OCI-LY3 (cell line): ENCODE data around the gene CD9.

Source experiments
- H2AFZ ChIP-seq: fragments of 200-600, 300-600 bp; shearing (Covaris generic); 2 replicates; pipeline ENCODE4 v1.6.0; 2014; ENCODE audit warnings: antibody characterized with exemption, low read depth, low read length
- H3K27ac ChIP-seq: fragments of 200-600, 300-600 bp; sonication (generic); 2 replicates; pipeline ENCODE4 v1.5.1; 2014; ENCODE audit warnings: mild to moderate bottlenecking, low read length, moderate library complexity, mixed read lengths
- H3K27me3 ChIP-seq: fragments of 200-600, 300-600 bp; sonication (generic); 2 replicates; pipeline ENCODE4 v1.6.1; 2014; ENCODE audit warnings: low read depth, low read length, mixed read lengths
- H3K36me3 ChIP-seq: fragments of 200-600, 300-600 bp; sonication (generic); replicated peaks from 2 replicates; pipeline ENCODE3; 2014; ENCODE audit warnings: low read depth, low read length, mixed read lengths
- H3K4me1 ChIP-seq: fragments of 300-600, 200-600 bp; sonication (generic); 2 replicates; pipeline ENCODE4 v1.6.1; 2014; ENCODE audit warnings: low read length, mixed read lengths
- H3K4me2 ChIP-seq: fragments of 200-600, 300-600 bp; sonication (generic); 2 replicates; pipeline ENCODE4 v1.6.1; 2014; ENCODE audit warnings: low read length, mixed read lengths
- H3K4me3 ChIP-seq: fragments of 300-600, 200-600 bp; sonication (generic); 2 replicates; pipeline ENCODE4 v1.5.1; 2014; ENCODE audit warnings: antibody characterized with exemption, mild to moderate bottlenecking, low read length, moderate library complexity
- H3K79me2 ChIP-seq: fragments of 300-600, 200-600 bp; shearing (Covaris generic); 2 replicates; pipeline ENCODE4 v1.6.1; 2014; ENCODE audit warnings: mild to moderate bottlenecking, low read length, mixed read lengths
- H3K9ac ChIP-seq: fragments of 300-600, 200-600 bp; shearing (Covaris generic); 2 replicates; pipeline ENCODE4 v1.6.0; 2014; ENCODE audit warnings: mild to moderate bottlenecking, low read length, moderate library complexity
- H3K9me3 ChIP-seq: fragments of 200-600, 300-600 bp; shearing (Covaris generic); 2 replicates; pipeline ENCODE4 v1.6.1; 2014; ENCODE audit warnings: low read length, mixed read lengths; ENCODE audit not compliant: insufficient read depth
- H4K20me1 ChIP-seq: fragments of 200-600, 300-600 bp; sonication (generic); 2 replicates; pipeline ENCODE4 v1.6.1; 2016; ENCODE audit warnings: low read length, mixed read lengths; ENCODE audit not compliant: insufficient read depth
- CTCF ChIP-seq: fragments of 200-600, 300-600 bp; sonication (generic); IDR thresholded peaks from 2 replicates; pipeline ENCODE4 v1.5.1; 2014; ENCODE audit warnings: antibody characterized with exemption, low read length, low read depth
- EZH2phosphoT487 ChIP-seq: fragments of 200-600 bp; shearing (Covaris generic); IDR thresholded peaks from 2 replicates; pipeline ENCODE4 v1.6.1; 2018; ENCODE audit warnings: antibody characterized with exemption, mixed run types, low read depth

The CD9 gene

GRCh38 chr12:6200256-6201212, at the start of gene CD9:
TSS of gene CD9 (plus strand) at chr12:6200400. CDS start at chr12:6200500, 100 bp downstream.
- peak within 1 kb of the TSS; percentile 60; the same call in 1 of the 2 replicates for H3K9ac ChIP-seq
- H2AFZ ChIP-seq: peak within 1 kb of the TSS; percentile 83
- TF ChIP-seq EZH2phosphoT487: no peak
- TF ChIP-seq CTCF: no peak

GRCh38 chr12:6154730-6155459, 45.3 kb upstream of the CD9 start:
- no peaks in the 10 kb centered on the region for H3K9me3 ChIP-seq
- no peaks in the 10 kb centered on the region for H3K79me2 ChIP-seq
- H3K4me2 ChIP-seq: no peak overlapping the region
- no peaks in the 10 kb centered on the region for H4K20me1 ChIP-seq
- H3K27ac ChIP-seq: no peak overlapping the region
- H3K4me1 ChIP-seq: no peaks in the 10 kb centered on the region
- H3K4me3 ChIP-seq: no peak overlapping the region
- no peak overlapping the region for H3K9ac ChIP-seq
- no peak for TF ChIP-seq EZH2phosphoT487
- H2AFZ ChIP-seq: no peak overlapping the region
- no peaks in the 10 kb centered on the region; the same call in 1 of the 2 replicates for H3K27me3 ChIP-seq
- H3K36me3 ChIP-seq: no peaks in the 10 kb centered on the region

More at GRCh38 chr12:6200256-6201212, at the start of gene CD9:
- Histone ChIP-seq H3K9me3 (no peaks in the 10 kb centered on the region), H3K27ac (no peak within 1 kb of the TSS), H3K79me2 (no peaks in the 10 kb centered on the region), H3K4me3 (peak within 1 kb of the TSS; percentile 79), H4K20me1 (no peaks in the 10 kb centered on the region), H3K36me3 (no peaks in the 10 kb centered on the region), H3K4me2 (peak within 1 kb of the TSS; percentile 96), H3K4me1 (peaks cover 12% of the 10 kb centered on the region), H3K27me3 (peaks cover 57% of the 10 kb centered on the region)

GRCh38 chr12:6157482-6157881, 42.7 kb upstream of the CD9 start:
- no peak for TF ChIP-seq CTCF
- no peak for TF ChIP-seq EZH2phosphoT487
- no peaks in the 10 kb centered on the region for H3K4me1 ChIP-seq
- no peak overlapping the region for H3K27ac ChIP-seq
- H3K9ac ChIP-seq: no peak overlapping the region
- H3K4me3 ChIP-seq: no peak overlapping the region
- H4K20me1 ChIP-seq: no peaks in the 10 kb centered on the region
- H3K4me2 ChIP-seq: no peak overlapping the region
- no peak overlapping the region for H2AFZ ChIP-seq
- H3K9me3 ChIP-seq: no peaks in the 10 kb centered on the region
- H3K36me3 ChIP-seq: no peaks in the 10 kb centered on the region
- no peaks in the 10 kb centered on the region; the same call in 1 of the 2 replicates for H3K27me3 ChIP-seq
- no peaks in the 10 kb centered on the region for H3K79me2 ChIP-seq

GRCh38 chr12:6158255-6158654, 41.9 kb upstream of the CD9 start:
- Histone ChIP-seq H3K9me3 (no peaks in the 10 kb centered on the region), H3K79me2 (no peaks in the 10 kb centered on the region), H3K27ac (no peak overlapping the region), H3K4me3 (no peak overlapping the region), H3K27me3 (no peaks in the 10 kb centered on the region; the same call in 1 of the 2 replicates), H2AFZ (no peak overlapping the region), H4K20me1 (no peaks in the 10 kb centered on the region), H3K9ac (no peak overlapping the region), H3K4me1 (no peaks in the 10 kb centered on the region), H3K4me2 (no peak overlapping the region), H3K36me3 (no peaks in the 10 kb centered on the region)
- TF ChIP-seq CTCF: no peak
- TF ChIP-seq EZH2phosphoT487: no peak
